PC-9 (cell line): ENCODE results near the gene OTULINL.

Experiments
- EZH2 ChIP-seq: fragments of 200-600 bp; sonication (generic); IDR thresholded peaks from 2 replicates; pipeline ENCODE4 v1.8.0; 2017; ENCODE audit warnings: antibody characterized with exemption, low read depth
- TF ChIP-seq, protein P1 (sequence below): fragments of 200-600 bp; sonication (generic); conservative IDR thresholded peaks from 2 replicates; pipeline ENCODE4 v1.6.1; 2017; ENCODE audit warnings: mixed run types, antibody characterized with exemption, mild to moderate bottlenecking, moderate library complexity

DNA sequence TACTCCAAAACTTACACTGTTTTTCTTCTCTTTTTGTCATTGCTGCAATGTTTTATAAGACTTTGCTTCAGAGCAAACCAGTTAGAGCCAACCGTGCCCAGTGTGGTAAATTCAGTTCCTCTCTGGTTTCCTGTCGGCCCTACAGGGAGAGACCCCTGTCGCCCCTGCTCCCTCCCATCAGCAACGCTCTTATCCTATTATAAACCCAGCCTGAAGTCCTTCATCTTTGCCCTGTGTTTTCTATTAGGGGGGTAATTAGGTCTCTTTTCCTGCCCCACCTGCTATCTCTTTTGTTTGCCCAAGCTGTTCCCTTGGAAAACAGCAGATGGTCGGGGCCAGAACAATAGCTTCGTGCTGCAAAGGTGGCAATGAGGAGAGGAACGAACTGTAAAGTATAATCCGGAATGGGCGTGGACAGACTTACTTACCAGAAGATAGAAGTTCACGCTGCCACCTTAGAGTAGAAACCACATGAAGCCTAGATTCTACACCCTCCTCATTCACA is 21.4 kb upstream of the OTULINL start:
- TF ChIP-seq, protein P1, sequence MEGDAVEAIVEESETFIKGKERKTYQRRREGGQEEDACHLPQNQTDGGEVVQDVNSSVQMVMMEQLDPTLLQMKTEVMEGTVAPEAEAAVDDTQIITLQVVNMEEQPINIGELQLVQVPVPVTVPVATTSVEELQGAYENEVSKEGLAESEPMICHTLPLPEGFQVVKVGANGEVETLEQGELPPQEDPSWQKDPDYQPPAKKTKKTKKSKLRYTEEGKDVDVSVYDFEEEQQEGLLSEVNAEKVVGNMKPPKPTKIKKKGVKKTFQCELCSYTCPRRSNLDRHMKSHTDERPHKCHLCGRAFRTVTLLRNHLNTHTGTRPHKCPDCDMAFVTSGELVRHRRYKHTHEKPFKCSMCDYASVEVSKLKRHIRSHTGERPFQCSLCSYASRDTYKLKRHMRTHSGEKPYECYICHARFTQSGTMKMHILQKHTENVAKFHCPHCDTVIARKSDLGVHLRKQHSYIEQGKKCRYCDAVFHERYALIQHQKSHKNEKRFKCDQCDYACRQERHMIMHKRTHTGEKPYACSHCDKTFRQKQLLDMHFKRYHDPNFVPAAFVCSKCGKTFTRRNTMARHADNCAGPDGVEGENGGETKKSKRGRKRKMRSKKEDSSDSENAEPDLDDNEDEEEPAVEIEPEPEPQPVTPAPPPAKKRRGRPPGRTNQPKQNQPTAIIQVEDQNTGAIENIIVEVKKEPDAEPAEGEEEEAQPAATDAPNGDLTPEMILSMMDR = no peak
- no peak for TF ChIP-seq EZH2
